HG02623 (cell line): ENCODE data around the gene STRADA.

ENCODE experiments used
- ATAC-seq: cut with Tn5 transposase; IDR thresholded peaks from one replicate; pipeline ENCODE4 v1.9.1; 2021; ENCODE audit warnings: moderate library complexity; ENCODE audit not compliant: unreplicated experiment

The STRADA gene

DNA sequence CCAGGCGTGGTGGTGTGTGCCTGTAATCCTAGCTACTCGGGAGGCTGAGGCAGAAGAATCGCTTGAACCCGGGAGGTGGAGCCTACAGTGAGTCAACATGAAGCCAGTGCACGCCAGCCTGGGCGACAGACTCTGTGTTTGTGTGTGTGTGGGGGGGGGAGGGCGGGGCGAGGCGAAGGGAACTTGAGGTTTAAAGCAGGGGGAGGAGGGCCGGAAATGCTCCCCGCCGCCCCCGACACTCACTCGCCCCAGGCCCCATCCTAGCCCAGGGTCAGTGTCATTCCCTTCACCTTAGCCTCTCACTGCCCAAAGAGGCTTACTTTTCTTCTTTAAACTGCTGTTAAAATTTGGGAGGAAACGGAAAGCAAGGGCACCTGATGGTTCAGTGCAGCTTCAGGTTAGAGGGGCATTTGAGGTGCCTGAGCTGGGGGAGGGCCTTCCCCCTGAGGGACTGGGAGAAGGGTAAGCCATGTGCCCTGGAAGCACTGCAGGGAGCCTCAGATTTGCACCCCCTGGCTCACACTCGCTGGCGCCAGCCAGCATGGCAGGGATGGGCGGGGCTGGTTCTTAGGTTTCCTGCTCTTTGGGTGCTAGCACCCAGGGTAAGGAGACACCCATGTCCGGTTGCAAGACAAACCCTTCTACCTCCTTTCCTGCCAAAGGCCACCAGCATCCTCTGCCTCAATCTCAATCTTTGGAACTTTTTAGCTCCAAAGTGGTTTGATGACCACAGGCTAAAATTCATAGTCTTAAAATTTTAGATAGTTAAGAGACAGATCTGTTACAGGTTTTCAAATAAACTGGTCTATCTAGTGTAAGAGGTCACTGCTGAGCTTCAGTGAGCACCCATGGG, 39.5 kb downstream of the STRADA start:
- ATAC-seq: no peak

DNA sequence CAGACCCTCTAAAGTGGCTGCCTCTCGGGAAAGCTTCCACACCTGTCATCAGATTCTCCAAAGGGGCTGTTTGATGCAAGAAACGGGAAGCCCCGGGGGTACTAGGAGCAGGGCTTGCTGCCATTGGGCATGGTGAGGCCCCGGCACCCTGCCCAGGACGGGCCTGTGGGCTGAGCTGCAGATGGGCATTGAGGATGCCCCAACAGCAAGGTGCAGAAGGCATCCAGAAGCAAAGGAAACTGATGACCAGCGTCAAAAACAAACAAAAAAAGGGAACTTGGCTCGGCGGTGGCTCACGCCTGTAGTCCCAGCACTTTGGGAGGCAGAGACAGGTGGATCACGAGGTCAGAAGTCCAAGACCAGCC, 40.2 kb downstream of the STRADA start:
- ATAC-seq: no peak

DNA sequence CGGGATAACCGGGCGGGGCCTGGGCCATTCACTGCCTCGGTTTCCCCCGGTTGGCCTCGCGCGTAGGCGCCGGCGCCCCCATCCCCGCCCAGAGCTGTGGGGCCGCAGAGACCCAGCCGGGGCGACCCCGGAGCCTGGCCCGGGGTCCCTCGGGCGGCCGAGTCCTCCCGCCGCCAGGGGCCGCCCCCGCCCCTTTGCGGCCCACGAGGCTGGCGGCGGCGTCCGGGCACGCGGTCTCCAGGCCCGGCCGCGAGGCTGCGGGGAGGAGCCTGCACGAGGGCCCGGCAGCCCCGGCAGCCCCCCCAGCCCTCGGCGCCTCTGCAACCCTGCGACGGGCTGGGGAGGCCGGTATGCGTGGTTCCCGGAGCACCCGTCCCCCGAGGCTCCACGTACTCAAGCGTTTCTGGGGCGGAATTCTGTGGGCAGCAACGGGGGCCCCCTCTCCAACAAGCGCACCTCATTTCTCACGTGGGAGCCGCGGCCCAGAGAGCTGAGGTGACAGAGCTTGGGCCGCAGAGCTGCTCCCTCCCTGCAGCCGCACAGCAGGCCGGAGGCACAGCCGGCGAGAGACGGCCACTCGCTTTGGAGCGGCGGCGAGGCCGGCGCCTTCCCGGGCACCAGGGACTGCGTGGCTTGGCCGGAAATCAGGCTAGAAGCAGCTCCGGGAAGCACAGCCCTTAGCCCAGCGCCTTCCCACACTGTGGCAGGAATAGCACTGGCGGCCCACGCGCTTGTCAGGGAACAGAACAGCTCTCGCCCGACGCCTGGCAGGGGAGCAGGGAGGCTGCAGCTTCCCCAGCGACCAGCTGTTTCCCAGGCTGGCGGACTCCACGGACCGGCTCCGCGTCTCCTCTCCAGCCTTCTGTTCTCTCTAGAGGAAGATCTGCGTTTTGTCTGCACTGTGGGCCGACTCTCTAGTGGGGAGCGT, 40.8 kb downstream of the STRADA start:
- peak; percentile 19 for ATAC-seq

DNA sequence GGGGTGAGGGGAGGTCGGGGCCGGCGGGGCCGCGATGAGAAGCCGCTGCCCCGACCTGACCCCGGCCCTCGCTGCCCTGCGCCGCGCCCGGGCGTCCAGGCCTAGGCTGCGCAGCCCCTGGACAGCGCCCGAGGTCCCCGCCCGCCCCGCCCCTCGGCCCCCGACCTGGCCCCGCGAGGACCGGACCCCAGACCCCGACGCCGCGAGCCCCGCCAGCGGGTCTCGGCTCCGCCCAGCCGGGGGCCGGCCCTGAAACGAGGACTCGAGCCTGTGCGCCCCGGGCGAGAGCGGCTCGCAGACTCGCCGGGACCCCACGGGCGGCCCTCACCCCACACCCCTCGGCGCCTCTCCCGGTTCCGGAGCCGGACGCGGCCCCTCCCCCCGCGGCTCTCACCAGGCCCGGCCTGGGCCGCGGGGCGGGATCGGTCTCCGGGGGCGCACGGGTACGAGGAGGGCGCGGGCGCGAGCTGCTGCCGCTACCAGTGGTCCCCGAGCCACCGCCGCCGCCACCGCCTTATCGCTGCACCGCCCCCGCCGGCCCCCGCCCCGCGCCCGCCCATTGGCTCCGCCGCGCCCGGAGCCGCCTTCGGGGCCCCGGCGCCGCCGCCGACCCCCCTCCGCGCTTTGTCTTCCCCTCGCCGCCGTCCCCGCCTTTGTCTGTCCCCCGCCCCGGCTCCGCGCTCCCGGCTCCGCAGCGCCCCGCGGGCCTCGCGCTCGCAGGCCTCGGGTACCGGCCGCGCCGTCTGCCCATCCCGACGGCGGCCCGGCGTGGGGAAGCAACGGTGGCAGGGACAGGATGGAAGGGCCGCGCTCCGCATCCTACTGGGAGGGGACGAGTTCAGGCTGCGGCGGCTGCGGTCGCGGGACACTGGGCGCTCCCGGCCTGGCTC, 41.7 kb downstream of the STRADA start, which contains the start of gene LIMD2:
TSS of gene LIMD2 (minus strand) at position 488 of the 890 bp plus-strand sequence. CDS start 827 bp downstream, outside the sequence.
- peak; percentile 10 for ATAC-seq

DNA sequence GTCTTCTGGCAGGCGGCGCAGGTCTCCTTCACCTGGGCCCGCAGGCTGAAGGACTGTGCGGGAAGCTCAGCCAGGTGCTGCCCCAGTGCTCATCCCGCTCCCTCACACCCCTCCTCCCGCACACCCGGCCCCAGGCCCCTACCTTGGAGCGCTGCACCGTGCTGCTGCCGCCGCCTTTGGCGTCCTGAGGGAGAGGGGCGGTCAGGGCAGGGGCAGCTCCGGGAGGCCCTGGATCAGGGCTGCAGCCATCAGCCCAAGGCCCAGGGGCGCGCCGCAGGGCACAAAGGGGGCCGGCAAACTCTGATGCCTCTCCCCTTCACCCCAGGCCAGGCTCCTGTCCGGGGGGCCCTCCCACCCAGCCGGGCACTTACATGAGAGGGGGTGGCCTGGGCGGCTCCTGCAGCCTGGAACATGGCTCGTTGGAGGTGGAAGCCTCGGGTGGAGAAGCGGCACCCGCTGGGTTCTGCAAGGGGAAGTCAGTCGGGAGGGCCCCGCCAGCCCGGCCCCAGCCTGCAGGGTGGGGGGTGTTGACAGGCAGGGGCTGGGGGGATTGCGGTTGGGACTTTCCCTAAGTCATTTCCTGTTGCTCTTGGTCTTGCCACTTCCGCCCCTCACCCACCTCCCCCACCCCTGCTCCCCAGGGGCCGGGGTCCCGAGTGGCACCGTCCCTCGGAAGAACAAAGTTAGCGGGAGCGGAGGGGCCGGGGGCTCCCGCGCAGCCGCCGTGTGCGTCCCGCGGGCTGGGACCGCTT, 42.5 kb downstream of the STRADA start:
- ATAC-seq: peak; percentile 24

DNA sequence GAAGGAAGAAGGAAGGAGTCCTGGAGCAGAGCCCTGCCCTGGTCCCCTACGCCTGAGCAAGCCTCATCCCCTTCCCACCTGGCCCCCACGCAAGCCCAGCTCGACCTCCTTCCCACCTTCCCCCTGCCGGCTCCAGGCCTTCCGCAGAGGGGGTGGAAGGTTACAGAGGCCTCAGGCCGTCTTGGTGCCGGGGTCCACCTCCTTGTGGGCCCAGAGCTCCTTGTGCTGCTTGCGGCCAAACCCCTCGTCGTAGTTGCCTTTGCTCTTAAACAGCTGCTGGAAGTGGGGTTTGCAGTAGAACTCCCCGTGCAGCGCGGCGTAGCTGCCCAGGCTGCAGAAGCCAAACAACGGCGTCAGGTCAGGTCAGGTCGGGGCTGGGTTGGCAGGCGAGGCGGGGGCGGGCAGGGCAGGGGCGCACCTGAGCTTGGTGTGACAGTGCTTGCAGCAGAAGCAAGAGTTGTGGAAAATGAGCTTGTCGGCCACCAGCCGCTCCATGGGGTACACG, 43.2 kb downstream of the STRADA start:
- ATAC-seq: no peak

DNA sequence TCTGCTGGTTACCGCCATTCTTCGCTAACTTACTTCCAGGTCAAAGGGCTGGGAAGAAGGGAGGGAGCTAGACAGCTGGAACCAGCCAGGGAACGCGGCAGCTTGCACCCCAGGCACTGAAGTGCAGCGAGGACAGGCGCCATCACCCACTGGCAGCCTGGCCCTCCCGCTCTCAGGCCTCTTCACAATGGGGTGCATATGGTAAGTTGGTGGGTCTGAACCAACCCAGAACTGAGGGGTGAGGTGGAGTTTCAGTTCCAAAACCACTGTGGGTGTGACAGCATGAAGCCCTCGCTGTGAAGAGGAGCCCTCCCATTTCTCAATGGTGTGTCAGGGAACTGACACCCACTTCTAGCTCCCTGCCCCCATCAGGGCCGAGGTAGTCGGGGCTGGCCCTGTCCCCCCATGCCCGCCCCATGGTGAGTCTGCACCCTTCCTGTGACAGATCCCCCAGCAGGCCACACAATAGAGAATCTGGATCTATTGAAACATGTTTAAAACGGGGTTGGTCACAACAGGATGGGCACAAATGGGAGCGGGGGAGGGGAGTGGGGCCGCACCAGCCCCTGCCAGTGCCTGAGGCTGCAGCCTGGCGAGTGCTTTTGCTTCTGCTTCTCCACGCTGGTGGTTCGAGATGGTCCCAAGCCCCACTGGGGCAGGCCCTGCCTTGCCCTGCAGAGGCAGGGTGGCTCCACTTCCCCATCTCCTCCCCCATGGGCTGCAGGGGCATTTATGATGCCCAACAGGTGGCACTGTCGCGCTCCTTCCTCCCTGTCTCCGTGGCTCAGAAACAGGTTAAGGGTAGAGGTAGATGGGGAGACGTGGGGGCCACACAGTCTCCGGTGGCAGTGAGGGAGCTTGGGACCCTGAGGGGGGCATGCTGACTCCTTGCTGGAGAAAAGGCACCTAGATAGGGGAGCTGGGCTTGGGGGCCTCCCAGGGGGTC, 44.0 kb downstream of the STRADA start:
- ATAC-seq: no peak

DNA sequence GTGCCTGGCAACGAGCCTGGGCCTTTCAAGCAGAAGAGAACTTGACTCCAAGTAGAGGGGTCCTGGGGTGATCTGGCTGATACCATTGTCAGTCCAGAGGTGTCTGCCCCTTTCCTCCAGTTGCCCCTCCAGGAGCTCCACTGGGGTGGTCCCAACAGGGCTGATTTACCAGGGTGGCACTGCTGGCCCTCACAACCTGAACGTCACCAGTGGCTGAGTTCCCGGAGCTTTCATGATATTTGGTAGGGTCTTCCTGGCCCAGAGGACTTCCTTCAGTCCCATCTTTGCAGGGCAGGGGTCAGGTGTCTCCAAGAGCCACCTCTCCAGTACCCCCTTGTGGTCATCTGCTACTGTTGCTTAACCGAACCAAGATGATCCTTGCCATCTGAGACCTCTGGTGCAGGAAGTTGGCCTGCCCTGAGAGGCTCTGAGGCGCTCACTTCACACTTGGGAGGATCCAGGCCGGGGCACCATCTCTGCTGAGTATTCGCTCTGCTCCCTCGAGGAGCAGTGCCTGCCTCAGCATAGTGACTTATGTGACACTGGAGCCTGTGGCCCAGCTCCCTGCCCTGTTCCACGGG, 45.1 kb downstream of the STRADA start:
- ATAC-seq: no peak

DNA sequence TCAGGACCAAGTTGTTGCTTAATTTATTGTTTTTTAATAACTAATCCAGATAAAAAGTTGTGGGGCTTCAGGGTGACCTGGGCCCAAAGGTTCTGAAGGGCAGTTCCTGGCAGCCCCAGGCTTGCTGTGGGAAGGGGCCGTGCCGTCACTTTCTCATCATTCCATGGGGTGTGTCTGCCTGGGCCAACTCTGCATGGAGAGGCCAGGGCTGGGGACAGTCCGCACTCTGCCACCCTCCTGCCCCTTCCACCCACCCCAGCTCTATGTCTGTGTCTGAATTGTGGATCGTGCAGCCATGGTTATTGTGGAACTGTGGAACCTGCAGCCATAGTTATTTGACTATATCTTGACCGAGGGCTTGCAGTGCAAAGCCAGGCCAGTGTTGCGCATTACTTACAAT, 45.7 kb downstream of the STRADA start:
- ATAC-seq: no peak

DNA sequence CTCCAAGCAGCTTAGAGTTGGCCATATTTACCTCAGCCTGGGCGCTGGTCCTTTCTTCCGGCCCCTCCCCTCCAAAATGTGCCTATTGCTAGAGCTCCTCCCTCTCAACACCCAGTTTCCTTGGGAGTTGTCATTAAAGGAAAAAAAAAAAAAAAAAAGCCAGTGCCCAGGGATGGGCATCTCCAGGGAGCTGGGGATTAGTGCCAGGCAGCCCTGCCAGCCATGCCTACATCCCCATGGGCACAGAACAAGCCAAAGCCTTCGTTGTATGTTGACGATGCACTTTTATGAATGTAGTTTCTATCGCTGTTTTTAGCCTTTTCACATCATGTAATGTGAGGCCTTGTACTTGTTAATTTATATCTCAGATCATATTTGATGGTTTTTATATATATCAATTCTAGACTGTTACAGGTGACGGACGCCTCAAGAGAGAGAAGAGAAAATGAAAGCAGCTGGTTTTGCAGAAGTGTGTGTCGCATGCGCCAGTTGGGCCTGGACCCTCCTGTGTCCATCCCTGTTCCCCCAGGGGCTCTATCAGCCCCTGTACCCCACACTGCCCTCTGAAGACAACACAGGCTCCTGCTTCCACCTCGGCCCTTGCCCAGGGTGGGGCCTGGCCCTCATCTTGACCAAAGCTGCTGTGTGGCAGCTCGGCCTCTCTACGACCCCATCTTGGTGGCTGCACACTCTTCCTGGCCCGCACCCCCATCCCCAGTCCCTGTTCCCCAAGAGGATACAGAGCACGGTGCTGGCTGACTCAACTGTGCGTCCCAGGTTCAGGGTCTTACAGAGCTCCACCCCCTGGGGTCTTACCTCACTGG, 46.4 kb downstream of the STRADA start:
- no peak for ATAC-seq

DNA sequence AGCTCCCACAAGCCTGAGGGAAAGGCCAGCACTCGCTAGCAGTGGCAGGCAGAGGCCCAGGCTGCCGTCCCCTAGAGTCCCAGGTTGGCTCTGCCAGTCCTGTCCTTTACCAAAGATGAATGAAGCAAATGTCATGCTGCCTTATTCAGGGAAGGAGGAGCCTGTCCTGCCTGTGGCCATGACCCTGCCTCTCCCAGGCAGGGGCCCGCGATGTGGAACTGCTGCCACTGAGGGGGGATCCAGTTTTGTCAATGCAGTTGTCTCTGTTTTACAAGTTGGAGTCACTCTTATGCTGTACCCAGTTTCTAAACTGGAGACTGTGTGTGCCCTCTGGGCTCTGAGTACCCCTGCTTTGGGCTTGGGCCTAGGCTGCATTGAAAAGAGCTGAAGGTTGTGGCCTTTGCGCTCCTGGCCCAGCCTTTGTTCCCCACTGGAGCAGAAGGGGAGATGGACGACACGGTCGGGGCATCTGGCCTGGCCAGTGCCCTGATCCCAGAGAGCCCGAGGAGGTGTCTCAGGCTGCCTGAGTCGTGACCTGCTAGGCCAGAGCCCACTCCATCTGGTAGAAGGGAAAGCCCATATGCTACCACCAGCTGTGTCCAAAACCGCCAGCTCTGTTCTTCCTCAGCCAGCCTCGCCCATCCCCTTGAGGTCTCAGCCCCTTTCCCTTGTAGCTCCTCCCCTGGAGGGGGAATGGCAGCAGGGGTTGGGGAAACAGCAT, 47.2 kb downstream of the STRADA start:
- no peak for ATAC-seq

DNA sequence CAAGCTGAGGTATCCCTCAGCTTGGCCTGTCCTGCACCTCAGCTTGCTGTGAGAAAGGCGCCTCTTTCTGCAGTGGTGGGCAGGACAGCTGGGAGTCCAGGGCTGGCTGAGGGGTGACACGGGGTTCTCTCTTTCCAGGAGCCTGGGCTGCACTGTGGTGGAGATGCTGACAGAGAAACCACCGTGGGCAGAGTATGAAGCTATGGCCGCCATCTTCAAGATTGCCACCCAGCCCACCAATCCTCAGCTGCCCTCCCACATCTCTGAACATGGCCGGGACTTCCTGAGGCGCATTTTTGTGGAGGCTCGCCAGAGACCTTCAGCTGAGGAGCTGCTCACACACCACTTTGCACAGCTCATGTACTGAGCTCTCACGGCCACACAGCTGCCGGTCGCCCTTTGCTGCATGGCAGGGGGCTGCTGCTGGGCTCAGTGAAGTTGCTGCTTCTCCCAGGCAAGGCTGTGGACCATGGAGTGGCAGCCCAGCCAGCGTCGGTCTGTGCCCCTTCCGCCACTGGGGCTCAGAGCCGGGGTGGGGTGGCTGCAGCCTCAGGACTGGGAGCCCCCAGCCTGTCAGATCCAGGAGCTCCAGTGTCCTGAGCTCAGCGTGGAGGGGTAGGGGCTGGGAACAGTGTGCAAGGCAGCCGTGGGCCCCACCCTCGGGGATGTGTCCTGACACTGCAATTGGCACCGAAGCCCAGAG, 48.0 kb downstream of the STRADA start:
- ATAC-seq: no peak

DNA sequence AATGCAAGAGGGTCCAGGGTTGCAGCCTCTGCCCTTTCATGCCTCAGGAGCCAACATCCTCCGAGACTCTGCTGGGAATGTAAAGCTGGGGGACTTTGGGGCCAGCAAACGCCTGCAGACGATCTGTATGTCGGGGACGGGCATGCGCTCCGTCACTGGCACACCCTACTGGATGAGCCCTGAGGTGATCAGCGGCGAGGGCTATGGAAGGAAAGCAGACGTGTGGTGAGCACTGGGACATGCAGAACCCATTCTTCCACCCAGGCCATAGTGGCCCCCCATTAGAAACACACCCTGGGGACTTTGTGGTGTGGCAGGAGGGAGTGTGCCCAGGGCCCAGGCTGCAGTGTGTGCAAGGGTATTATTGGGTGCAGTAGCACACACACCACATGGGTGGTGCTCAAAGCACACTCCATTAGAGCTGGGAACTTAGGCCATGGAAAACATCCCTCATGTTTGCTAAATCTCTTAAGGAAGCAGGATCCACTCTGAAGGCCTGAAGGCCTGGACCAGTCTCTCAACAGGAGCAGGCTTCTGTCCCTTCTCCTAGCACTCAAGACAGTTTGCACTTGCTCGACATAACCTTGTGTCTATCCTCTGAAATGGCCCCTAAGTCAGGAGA, 49.3 kb downstream of the STRADA start:
- ATAC-seq: no peak

DNA sequence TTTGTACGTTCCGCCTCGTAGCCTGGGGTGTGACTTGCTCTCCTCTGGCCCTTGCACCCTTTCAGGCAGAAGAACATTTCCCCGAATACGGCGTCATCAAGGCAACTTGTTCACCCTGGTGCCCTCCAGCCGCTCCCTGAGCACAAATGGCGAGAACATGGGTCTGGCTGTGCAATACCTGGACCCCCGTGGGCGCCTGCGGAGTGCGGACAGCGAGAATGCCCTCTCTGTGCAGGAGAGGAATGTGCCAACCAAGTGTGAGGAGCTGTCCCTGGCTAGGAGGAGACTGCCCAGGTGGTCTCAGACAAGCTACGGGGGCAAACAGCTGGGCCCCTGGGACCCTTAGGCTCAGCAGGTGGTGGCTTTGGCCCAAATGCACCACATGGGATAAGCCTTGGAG, 52.1 kb downstream of the STRADA start:
- ATAC-seq: no peak

DNA sequence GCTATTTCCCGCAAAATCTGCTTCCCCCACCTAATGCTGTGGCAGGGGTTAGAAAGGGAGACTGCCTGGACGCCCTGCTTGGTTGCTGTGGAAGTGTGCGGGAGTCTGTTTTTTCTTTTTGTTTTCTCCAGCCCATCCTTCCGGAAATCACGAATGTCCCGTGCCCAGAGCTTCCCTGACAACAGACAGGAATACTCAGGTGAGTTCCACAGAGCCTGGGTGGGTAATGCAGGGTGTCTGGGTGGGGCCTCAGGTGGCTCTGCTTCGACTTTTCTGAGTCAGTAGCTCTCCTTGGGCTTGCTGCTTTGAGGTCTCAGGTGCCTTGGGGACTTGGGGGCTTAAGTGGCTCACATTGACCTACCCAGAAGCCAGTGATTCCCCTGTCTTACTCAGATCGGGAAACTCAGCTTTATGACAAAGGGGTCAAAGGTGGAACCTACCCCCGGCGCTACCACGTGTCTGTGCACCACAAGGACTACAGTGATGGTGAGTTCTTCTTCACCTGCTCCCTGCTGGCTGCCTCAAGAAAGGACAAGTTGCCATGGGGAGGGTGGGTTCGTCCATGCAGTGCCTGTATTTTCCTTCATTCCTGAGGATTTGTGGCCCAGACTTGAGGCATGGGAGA, 53.1 kb downstream of the STRADA start:
- ATAC-seq: no peak
